HG02798 (cell line): ENCODE results near the gene TMEM201.
A peak's percentile ranks its signal among the peaks of the same experiment; 100 is the strongest.

Experiments used
- ATAC-seq: cut with Tn5 transposase; IDR thresholded peaks from one replicate; pipeline ENCODE4 v1.9.1; 2021; ENCODE audit warnings: mild to moderate bottlenecking; ENCODE audit not compliant: unreplicated experiment, poor library complexity

The TMEM201 gene

GRCh38 chr1:9577423-9577822 is 11.3 kb upstream of the TMEM201 start:
- ATAC-seq: no peak

- no peak for ATAC-seq
These were observed 7.8 kb upstream of the TMEM201 start for GRCh38 chr1:9580942-9581341.

DNA sequence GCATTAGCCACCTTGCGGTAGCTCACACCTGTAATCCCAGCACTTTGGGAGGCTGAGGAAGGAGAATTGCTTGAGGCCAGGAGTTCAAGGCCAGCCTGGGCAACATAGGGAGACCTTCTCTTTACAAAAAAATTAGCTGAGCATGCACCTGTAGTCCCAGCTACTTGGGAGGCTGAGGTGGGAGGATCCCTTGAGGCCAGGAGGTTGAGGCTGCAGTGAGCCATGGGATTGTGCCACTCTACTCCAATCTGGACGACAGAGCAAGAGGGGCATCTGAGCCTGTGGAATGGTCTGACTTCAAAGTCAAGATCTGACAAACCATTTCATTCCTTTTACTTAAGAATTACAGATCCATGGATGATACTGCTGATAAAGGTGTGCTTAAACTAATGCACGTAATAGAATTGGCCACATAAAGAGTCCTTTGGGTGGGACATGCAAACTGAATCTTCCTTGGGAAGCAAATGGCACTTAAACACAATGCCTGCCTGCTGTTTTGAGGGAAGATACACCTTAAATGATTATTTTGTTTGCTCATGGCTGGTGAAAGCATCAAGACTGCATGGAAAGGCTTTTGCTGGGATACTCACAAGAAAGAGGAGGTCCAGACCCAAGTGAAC is 2.5 kb upstream of the TMEM201 start:
- ATAC-seq: no peak

DNA sequence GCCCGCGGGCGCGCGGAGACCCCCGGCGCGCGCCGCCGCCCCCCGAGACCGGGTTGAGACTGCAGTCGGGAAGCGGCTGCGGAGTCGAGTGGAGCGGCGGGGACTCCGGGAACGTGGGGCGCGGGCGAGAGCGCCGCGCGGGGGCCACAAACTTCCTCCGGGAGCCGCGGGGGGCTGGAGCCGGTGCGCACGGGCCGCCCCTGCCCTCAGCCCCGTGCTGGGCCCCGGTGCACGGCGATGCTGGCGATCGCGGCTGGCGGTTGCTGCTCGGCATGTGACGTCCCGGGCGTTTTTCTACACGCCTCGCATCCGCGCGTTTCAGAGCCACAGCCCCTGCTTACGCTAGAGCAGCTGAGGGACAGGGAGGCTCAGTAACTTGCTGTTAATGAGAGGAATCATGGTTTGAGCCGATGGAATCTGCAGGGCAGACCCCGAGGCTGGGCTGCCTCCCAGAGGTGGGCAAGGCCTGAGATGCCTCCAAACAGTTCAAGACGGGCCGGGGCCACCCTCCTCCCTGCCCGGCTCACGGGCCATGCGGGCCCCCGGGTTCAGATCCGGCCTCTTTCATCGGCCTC is 520 bp downstream of the TMEM201 start:
- peak; percentile 12 for ATAC-seq

GRCh38 chr1:9589719-9590157 is 1.0 kb downstream of the TMEM201 start:
- no peak for ATAC-seq

DNA sequence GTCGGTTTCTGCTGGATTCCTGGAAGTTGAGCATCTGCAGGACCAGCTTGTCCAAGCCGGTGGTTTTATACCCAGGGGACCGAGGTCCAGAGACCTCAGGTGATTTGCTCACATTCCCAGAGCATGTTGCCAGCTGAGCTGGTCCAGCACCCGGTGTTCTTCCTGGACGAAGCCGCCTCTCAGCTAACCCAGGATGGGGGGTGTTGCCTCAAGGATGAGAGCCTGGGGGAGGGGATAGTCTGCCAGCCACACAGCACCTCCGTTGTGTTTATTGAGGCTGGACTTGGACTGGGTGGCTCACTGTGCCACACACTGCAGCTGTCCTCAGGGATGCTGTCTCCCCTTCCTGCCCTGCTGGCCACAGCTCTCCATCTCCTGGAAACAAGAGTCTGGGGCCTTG is 1.5 kb downstream of the TMEM201 start:
- no peak for ATAC-seq

DNA sequence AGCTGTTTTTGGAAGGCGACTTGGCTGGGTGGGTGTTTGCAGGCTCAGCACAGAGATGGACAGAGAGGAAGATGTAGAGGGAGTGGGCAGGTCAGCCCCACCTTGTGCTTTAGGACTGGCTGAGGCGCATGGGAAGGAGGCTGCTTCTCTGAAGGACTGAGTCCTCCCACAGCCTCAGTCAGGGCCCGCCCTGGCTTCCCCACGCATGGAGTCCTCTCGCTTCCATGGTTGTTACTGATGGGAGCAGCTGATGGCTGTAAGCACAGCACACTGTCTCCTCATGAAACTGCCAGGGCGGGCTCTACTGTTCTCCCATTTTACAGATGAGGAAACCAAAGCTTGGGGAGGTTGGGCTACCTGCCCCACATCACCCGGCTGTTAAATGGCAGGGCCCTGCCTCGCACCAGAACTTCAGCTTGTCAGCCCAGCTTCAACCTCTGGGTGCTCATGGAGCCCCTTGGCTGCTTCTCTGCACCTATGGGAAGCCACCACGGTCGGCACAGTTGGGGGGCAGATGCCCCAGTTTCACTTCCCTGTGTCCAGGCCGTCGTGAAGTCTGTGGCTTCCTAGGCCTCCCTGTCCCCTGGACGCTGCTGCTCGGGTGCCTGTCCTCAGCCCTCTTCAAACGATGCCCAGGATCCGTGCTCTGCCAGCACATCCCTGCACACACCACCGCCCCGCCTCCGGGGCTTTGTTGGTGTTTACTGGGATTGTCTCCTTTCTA is 2.4 kb downstream of the TMEM201 start:
- ATAC-seq: no peak

DNA sequence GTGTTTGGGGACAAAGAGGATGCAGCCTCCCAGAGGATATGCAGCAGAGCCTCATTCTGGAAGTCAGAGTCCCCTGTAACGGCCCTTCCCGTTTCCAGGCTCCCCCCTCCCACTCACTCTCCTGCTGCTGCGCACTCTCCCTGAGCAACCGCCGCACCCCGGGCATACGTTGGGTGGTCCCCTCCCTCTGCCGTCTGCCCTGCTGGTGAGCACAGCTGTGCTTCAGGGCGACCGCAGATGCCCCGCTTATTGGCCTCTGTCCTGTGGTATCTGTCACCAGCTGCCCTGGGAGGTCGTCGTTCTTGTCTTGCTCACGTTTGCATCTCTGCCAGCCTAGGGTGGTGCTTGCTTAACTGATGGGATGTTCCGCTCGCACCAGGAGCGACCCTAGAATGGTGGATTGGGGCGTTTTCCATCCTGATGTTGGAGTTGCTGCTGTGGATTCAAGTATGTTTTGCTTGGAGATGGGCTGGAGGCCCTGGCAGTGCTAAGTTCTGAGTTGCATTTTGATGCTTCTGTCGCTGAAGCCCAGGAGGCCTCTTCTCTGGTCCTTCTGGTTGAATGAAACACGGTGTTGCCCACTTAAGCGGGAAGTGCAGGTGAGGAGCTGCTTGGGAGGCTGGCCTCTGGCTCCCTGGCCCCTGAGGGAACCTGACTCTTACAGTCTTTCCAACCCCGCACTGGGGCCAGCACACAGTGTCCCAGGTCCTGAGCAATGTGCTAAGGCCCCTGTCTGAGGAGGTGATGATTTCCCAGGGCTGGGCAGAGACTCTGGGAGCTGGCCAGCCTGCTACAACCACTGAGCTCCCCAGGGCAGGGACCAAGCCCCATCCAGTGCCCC is 3.2 kb downstream of the TMEM201 start:
- no peak for ATAC-seq

DNA sequence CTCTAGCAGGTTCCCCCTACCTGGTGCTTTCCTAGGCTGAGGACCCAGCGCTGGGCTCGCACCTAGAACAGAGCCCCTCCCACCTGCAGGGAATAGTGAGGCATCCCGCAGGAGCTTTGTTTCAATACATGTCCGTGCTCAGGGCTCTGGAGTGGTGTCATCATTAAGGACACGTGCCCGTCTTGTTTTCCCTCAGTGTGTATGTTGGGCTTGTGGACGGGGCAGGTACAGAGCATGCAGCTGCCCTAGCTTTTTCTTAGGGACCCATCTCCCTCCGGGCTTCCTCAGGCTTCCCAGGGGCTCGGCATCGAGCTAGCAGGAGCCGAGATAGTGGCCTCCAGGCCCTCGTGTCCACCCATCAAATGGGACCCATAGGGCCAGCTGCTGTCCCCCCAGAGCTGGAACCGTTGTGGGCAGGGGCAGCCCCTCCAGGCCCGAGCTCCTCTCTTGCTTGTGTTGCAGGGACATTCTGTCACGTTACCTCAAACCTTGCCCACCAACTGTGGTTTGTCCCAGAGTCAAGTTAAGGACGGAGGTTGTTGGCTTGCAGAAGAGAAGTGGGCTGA is 3.9 kb downstream of the TMEM201 start:
- no peak for ATAC-seq

DNA sequence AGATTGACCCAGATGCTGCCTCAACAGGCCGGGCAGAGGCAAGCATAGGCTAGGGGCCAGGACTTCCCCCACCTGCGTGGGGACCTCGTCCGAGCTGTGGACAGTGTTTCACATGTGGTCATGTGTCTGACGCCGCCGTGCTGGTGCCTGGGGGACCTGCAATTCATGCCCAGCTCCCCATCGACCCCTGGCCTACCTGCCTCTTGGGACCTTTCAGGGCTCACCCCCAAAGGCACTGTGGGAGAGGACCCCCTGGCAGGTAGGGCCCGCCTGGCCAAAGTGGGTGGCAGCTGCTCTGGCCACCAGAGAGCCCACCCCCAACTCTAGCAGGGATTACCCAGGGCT is 4.4 kb downstream of the TMEM201 start:
- ATAC-seq: no peak

DNA sequence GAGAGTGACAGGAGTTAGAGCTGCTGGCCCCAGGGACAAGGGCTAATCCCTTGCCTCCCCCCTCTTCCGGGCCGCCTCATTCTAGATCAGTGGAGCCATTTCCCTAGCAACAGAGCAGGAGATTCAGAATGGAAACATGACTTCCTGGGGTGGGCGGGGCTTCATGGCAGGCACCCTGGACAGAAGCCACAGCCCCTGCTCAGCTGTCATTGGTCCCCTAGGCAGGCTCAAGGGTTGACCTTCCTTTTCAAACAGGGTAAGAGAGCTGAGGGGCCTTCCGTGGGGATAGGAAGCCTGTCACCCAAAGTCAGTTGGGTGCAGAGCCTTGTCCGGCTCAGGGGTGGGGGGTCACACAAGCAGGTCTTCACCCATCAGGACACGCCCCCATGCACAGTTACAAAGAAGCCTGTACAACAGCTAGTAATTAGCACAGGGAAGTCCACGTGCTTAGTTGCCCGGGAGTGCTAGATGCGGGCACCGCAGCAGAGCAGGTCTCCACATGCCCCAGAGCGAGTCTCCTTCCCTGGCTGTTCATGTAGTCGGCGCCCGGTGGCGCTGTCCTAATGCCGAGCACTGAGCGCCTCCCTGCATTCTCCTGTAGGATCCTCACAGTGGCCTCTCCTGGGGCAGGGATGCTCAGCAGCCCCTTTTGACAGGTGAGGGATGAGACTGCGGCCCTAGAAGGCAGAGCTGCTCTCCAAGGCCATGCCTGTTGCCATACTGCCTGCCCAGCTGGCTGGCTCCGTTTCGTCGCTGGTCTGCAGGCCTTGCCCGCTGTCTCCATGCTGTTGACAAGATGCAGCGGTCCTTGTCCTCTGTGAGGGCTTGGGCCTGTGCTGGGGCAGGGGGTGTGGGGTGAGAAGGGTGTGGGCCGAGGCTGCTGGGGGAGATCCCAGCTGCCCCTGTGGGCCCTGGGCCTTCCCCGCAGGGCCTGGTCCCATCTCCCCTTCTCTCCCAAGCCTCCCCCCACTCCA is 5.1 kb downstream of the TMEM201 start:
- no peak for ATAC-seq

DNA sequence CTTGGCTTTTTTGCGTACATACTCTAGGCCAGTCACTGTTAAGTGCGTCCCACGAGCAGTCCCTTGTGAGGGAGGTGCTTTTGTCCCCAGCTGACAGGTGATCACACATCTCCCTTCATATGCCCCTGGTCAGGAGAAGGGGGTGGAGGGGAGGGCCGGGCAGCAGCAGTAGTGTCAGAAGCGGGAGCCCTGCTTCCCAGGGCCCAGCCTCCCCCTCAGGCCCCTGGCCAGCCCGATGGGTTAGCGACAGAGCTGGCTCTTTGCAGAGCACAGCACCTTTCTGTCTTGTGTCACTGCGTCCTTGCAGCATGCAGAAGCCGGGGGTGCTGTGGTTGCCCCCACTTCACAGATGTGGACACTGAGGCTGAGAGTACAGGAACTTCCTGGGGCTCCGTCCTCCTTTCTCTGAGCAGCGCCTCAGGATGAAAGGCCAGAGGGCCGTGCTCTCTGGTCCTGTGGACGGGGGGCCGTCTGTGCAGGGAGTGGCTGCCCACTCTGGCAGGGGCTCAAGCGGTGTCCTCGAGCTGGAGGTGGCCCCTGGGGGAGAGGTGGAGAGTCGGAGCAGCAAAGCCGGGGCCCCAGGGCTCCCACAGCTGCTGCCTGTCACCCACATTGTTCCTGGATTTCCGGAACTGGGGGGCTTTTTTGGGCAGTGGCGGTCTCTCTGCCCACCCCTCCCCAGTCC is 5.9 kb downstream of the TMEM201 start:
- no peak for ATAC-seq

GRCh38 chr1:9595156-9595967 is 6.7 kb downstream of the TMEM201 start:
- ATAC-seq: no peak

GRCh38 chr1:9595968-9596340 is 7.2 kb downstream of the TMEM201 start:
- no peak for ATAC-seq

DNA sequence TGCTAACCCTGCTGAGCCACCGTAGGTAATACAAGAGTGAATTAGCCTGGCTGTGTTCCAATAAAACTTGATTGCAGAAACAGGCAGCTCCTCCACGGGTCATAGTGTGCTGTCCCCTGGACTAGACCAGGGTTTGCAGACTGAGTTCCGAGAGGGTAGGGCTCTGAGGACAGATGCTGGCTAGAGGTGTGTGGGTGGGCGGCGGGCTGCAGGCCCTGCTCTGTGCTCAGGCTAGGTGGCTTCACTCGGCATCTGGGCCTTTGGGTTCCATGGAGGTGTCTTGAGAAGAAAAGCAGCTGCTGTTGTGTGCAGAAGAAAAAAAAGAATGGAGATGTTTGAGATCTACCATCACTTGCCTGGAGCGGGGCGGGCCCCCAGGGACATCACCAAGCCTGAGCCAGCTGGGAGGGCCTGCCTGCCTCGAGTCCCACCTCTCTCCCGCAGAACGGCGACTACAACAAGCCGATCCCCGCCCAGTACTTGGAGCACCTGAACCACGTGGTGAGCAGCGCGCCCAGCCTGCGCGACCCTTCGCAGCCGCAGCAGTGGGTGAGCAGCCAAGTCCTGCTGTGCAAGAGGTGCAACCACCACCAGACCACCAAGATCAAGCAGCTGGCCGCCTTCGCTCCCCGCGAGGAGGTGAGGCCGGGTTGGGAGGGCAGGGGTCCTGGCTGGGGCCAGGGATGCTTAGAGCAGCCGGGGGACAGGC is 7.9 kb downstream of the TMEM201 start:
- ATAC-seq: no peak

- no peak for ATAC-seq
These were observed 8.9 kb downstream of the TMEM201 start for GRCh38 chr1:9597361-9598315.

GRCh38 chr1:9598316-9598700 is 9.6 kb downstream of the TMEM201 start:
- ATAC-seq: no peak
